ENCODE data around the gene SNUPN.
A peak's percentile ranks its signal among the peaks of the same experiment; 100 is the strongest.

The SNUPN gene

DNA sequence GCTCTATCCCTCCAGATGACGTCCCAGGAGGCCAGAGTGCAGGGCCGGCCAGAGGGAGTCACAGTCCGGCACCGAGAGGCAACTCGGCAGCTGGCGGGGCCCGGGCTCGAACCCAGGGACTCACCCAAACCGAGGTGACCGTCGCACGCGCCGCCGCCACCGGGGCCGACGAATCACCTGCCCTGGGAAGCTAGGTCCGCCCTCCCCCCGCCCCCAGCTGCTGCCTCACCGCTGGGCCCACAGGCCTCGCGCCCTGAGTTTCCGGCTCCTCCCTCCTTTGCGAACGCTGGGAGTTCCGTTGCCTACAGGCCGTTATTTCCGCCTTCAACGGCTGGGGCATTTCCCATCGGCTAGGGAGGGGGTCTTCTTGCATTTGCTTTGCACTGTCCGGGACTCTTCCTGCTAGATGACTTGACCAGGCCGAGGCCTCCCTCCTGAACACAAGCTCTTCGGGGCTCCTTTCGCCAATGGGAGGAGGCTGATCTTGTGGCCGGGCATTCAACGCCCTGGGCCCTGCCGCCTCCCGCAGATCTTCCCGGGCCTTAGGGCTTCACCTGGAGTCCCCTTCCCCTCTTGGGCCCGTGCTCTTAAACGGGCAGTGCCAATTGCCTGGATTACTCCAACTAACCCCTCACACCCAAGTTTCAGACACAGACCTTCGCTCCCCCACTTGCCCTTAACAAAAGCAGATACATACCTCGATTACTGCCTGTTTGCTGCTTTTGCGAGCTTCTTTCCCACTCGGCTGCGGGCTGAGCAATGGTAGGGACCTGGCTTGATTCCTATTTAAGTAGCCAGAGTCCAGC lies at the start of gene SNUPN:
SNUPN (minus strand) TSS at position 184 of the 806 bp plus-strand sequence. CDS start 4,674 bp downstream, outside the sequence.
- Mint-ChIP-seq H3K27me3 (no peaks in the 10 kb centered on the region), H3K9me3 (no peaks in the 10 kb centered on the region), H3K27ac (peak within 1 kb of the TSS; percentile 100), H3K4me3 (peak within 1 kb of the TSS; percentile 99), H3K4me1 (ENCODE audit: low read depth) (peaks cover 33% of the 10 kb centered on the region), H3K36me3 (ENCODE audit: low read depth) (peaks cover 6% of the 10 kb centered on the region)
- intact Hi-C loops (cut with micrococcal nuclease), result loop anchor here (2.0 to 5.0 kb wide), 3 partner anchors 13 to 173 kb away; partner anchors contain the start of genes PTPN9 and SIN3A

DNA sequence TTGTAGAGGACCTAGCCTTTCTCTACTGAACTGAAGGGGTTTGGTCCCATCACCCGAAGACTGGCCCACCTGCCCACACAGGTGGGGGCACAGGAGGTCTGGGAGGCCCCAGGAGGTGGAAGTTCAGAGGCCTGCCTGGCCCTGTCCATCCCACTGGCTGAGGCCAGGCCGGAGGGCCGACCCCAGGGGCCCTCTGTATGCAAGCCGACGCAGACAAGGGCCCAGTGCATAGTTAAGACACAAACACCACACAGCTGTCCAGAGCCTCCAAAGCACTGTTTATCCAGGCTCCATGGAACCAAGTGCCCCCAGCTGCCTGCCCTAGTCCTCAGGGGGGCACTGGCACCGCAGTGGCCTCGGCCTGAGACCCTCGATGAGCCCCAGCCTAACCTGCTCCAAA lies 48.8 kb upstream of the SNUPN start:
- no peak overlapping the region for H3K4me3 Mint-ChIP-seq
- no peaks in the 10 kb centered on the region for H3K27me3 Mint-ChIP-seq
- H3K36me3 Mint-ChIP-seq (ENCODE audit: low read depth), result no peaks in the 10 kb centered on the region
- H3K9me3 Mint-ChIP-seq, result no peaks in the 10 kb centered on the region
- intact Hi-C loops (cut with micrococcal nuclease), result no loop called here
- H3K4me1 Mint-ChIP-seq (ENCODE audit: low read depth), result peaks cover 8% of the 10 kb centered on the region
- no peak overlapping the region for H3K27ac Mint-ChIP-seq

- intact Hi-C loops (cut with micrococcal nuclease), result no loop called here
- no peak overlapping the region for H3K4me3 Mint-ChIP-seq
- no peak overlapping the region for H3K27ac Mint-ChIP-seq
- no peaks in the 10 kb centered on the region for H3K9me3 Mint-ChIP-seq
- no peaks in the 10 kb centered on the region for H3K36me3 Mint-ChIP-seq (ENCODE audit: low read depth)
- peaks cover 8% of the 10 kb centered on the region for H3K4me1 Mint-ChIP-seq (ENCODE audit: low read depth)
- H3K27me3 Mint-ChIP-seq, result no peaks in the 10 kb centered on the region
Measured at GRCh38 chr15:75673426-75674235, 48.1 kb upstream of the SNUPN start.

GRCh38 chr15:75672646-75673425 lies 47.3 kb upstream of the SNUPN start:
- Mint-ChIP-seq H3K9me3 (no peaks in the 10 kb centered on the region), H3K4me1 (ENCODE audit: low read depth) (peaks cover 8% of the 10 kb centered on the region), H3K27me3 (no peaks in the 10 kb centered on the region), H3K27ac (no peak overlapping the region), H3K36me3 (ENCODE audit: low read depth) (no peaks in the 10 kb centered on the region), H3K4me3 (no peak overlapping the region)
- intact Hi-C loops (cut with micrococcal nuclease), result no loop called here

DNA sequence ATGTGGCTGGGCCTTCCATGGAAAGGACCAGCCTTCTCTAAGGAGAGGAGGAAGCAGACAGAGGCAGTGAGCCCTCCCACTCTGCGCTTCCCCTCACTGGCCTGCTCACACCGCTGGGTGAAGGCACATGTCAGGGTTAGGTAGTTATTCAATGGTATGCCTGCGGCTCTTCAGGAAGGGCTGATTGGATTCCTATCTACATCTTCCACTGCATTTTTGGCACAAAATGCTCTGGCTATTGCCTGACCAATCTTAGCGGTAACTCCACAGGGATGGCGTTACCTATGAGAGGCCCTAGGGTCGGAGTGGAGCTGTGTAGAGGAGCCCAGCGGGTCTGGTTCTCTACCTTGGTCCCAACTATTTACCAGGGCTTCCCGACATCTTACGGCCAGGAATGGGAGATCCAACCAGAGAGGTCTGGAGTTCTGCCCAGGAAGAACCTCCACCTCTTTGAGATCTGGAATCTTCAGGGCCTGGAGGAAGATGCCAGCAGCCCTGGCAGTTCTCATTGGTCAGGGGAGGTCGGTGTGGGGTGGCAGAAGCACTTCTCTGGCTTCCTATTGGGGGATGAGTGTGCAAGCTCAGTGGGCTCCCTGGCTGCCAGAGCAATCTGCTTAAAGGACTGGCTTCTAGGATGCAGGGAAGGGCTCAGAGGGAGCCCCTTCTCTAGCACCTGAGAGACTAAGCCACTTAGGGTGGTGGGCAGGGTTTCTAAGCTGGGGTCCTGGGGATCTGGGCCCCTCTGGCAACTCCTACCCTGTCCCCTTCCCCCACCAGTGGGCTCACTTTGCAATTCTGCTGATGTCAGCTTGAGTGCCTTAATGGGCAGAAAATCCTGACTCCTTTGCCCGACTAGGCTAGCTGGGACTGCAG lies 46.4 kb upstream of the SNUPN start:
- Mint-ChIP-seq H3K27ac (no peak overlapping the region), H3K36me3 (ENCODE audit: low read depth) (no peaks in the 10 kb centered on the region), H3K9me3 (no peaks in the 10 kb centered on the region), H3K4me1 (ENCODE audit: low read depth) (peaks cover 10% of the 10 kb centered on the region), H3K4me3 (no peak overlapping the region), H3K27me3 (peaks cover 1% of the 10 kb centered on the region)
- intact Hi-C loops (cut with micrococcal nuclease), result no loop called here

- H3K27ac Mint-ChIP-seq, result no peak overlapping the region
- peaks cover 24% of the 10 kb centered on the region for H3K4me1 Mint-ChIP-seq (ENCODE audit: low read depth)
- no peaks in the 10 kb centered on the region for H3K36me3 Mint-ChIP-seq (ENCODE audit: low read depth)
- H3K27me3 Mint-ChIP-seq, result peaks cover 1% of the 10 kb centered on the region
- no peak overlapping the region for H3K4me3 Mint-ChIP-seq
- intact Hi-C loops (cut with micrococcal nuclease), result no loop called here
- H3K9me3 Mint-ChIP-seq, result no peaks in the 10 kb centered on the region
Measured at GRCh38 chr15:75669879-75670212, 44.3 kb upstream of the SNUPN start.

DNA sequence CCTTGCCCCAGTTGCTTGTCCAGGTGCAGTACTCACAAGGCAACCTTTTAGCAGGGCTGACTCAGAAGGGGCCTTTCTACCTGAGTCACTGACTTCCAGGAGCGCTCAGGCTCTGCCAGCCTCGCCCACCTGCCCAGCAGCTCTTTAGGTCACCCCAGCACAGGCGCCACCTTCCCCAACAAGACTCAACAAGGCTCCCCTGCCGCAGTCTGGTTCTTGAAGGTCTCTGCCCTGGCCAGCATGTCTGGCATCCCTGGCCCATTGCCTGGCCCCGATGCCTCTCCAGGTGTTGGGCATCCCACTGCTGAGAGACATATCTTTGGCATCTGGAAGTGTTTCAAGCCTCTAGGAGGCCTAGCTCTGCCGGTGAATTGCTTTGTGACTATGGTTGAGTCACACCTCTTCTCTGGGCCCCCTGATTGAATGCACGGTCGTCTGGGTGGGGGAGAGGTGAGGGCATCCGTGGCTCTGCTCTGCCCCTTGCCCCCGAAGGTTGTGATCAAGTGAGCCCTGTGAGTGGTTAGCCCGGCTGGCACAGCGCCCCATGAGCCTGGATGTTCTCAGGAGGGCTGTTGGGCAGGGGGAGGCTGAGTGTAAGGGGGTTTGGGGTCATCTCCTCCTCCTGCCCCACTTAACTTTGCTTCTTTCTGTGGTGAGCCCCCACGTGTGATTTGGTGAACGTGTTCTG lies 43.8 kb upstream of the SNUPN start:
- Mint-ChIP-seq H3K4me3 (no peak overlapping the region), H3K27me3 (peaks cover 1% of the 10 kb centered on the region), H3K27ac (no peak overlapping the region), H3K36me3 (ENCODE audit: low read depth) (no peaks in the 10 kb centered on the region), H3K9me3 (no peaks in the 10 kb centered on the region), H3K4me1 (ENCODE audit: low read depth) (peaks cover 25% of the 10 kb centered on the region)
- intact Hi-C loops (cut with micrococcal nuclease), result no loop called here

DNA sequence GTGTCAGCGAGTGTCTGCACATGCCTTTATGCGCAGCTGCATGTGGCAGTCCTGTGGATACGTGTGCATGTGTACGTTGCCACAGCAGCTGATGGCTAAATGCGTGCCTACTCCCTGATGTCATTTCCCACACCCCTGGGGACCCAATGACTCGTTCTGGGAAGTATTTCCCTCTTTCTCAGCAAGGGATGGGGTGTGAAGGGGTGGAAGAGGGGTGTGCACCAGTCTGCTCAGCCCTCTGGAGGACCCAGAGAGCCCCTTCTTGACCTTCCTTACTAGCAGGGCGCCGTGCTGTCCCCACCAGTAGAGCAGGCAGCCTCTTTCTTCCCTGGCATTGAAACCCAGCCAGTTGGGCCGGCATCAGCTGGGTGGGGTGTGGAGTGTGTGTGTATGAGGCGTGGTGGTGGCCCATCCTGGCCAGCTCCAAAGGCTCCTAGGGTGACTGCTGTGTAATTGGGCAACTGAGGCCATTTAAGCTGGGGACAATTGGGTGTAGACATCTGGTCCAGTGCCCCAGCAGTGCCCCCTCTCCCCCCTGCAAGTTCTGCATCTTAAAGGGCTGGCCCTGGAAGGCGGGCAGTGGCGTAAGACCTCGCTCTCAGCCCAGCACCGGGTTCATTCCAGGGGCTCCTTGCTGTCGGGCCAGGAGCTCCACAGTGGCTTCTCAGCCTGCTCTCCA lies 41.4 kb upstream of the SNUPN start:
- H3K36me3 Mint-ChIP-seq (ENCODE audit: low read depth), result peaks cover 6% of the 10 kb centered on the region
- peak overlapping the region; percentile 17 for H3K27ac Mint-ChIP-seq
- no peaks in the 10 kb centered on the region for H3K9me3 Mint-ChIP-seq
- intact Hi-C loops (cut with micrococcal nuclease), result no loop called here
- no peak overlapping the region for H3K4me3 Mint-ChIP-seq
- peaks cover 25% of the 10 kb centered on the region for H3K4me1 Mint-ChIP-seq (ENCODE audit: low read depth)
- peaks cover 1% of the 10 kb centered on the region for H3K27me3 Mint-ChIP-seq

DNA sequence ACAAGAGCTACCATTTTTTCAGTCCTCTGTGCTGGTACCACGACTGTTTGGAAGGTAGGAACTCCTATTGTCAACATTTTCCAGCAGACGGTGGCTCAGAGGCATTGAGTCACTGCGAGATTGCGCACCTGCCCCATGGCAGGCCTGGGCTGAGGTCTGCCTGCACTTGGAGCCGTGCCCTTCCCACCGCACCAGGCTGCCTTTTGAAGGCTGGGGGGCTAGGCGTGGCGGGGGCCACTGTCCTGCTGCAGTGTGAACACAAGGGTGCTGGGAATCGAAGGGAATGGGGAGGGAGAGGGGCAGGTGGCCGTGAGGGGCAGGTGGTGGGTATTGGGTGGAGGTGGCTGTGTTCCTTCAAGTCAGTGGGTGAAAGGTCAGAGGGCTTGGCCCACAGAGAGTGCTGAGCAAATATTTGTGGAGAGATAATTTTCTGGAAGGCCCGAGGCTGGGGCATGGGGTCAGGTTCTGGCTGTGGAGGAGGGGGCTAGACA lies 38.5 kb upstream of the SNUPN start:
- H3K4me1 Mint-ChIP-seq (ENCODE audit: low read depth), result peaks cover 37% of the 10 kb centered on the region
- peaks cover 1% of the 10 kb centered on the region for H3K27me3 Mint-ChIP-seq
- intact Hi-C loops (cut with micrococcal nuclease), result no loop called here
- H3K36me3 Mint-ChIP-seq (ENCODE audit: low read depth), result peaks cover 23% of the 10 kb centered on the region
- H3K27ac Mint-ChIP-seq, result no peak overlapping the region
- no peaks in the 10 kb centered on the region for H3K9me3 Mint-ChIP-seq
- H3K4me3 Mint-ChIP-seq, result no peak overlapping the region

DNA sequence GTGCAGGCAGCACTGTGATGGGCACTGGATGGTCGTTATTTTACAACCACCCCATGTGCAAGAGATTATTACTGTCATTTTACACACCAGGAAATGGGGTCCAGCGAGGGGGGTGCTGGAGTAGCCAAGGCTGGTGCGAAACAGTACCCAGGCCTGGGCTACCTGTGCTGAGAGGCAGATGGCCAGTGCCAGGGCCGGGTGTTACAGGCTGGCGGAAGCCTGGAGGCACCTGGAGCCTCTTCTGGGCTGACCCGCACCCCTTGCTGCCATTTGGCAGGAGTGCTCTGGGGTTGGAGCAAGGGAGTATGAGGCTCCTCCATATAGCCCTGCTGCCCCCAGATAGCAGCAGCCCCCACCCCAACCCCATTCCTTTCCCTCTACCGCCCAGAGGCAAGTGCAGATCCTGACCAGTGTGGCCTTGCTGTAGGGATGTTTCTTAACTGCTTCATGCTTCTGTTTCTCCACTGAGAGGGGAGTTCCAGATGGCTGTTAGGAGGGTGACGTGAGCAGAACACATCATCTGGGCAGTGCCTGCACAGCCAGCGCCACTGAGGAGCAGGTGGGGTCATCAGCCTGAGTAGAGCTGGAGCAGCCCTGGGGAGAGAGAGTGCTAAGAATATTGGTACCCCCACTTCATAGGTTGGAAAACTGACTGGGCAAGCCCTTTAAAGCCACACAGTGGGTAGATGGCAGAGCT lies 37.4 kb upstream of the SNUPN start:
- Mint-ChIP-seq H3K27me3 (peaks cover 1% of the 10 kb centered on the region), H3K27ac (no peak overlapping the region), H3K4me1 (ENCODE audit: low read depth) (peaks cover 37% of the 10 kb centered on the region), H3K9me3 (no peaks in the 10 kb centered on the region), H3K36me3 (ENCODE audit: low read depth) (peaks cover 33% of the 10 kb centered on the region), H3K4me3 (no peak overlapping the region)
- intact Hi-C loops (cut with micrococcal nuclease), result no loop called here

- Mint-ChIP-seq H3K4me3 (no peak overlapping the region), H3K36me3 (ENCODE audit: low read depth) (peaks cover 45% of the 10 kb centered on the region), H3K9me3 (no peaks in the 10 kb centered on the region), H3K27me3 (no peaks in the 10 kb centered on the region), H3K4me1 (ENCODE audit: low read depth) (peaks cover 32% of the 10 kb centered on the region), H3K27ac (no peak overlapping the region)
- intact Hi-C loops (cut with micrococcal nuclease), result no loop called here
Measured at GRCh38 chr15:75661756-75662140, 36.2 kb upstream of the SNUPN start.

Data from dendritic cell treated with granulocyte-macrophage colony-stimulating factor and Interleukin-4, amounts not matched to agents 40 ng/mL and 50 ng/mL, for 4 days (primary cell).